Measurements from ENCODE around the gene CHST7.
"Not testable (repeated sequence)": the region's sequence is repeated elsewhere in the genome, so short reads cannot be mapped to it uniquely, and the experiment has no call there.

The CHST7 gene

DNA sequence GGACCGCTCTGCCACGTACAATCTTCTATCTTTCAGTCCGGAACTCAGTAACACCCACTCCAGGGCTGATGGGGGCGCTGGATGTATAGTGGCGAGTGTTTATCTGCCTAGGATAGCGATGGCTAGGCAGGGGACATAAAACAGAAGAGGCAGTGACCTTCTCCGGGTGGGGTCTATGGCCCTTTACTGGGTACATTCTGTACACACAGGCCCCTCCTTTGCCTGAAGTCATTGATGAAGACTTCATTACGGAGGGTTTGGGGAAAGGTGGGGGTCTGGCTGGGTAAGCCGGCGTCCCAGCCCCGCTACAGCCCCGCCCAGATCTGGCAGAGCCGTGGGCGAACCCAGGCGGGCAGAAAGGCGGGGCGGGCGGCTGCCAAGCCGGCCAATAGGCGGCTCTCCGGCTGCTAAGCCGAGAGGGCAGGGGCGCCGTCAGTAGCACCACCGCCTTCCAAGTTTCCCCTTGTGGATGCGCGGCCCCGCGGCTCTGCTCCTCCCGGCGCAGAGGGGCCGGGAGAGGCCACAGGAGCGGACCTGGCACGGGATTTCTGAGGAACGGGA, at the start of gene CHST7:
Gene CHST7 (plus strand): TSS at position 435 of the 561 bp plus-strand sequence. CDS start 167 bp downstream, outside the sequence.
- Histone ChIP-seq H2AFZ (ENCODE audit: low read depth, low read length) (peak within 1 kb of the TSS; percentile 85), H3K9me3 (ENCODE audit: insufficient read depth, low read length, severe bottlenecking) (no peaks in the 10 kb centered on the region), H3K27ac (ENCODE audit: low read length) (no peak within 1 kb of the TSS)

GRCh38 chrX:46528640-46529039, 44.9 kb upstream of the CHST7 start:
- not testable (repeated sequence) for H3K79me2 ChIP-seq (ENCODE audit: insufficient read depth, low read length); H3K27me3 ChIP-seq (ENCODE audit: insufficient read depth, low read length, poor library complexity); DNase-seq; H4K20me1 ChIP-seq (ENCODE audit: insufficient read depth, low read length); ATAC-seq (ENCODE audit: insufficient read depth, low read depth); H3K4me2 ChIP-seq (ENCODE audit: insufficient read depth, low read length); H3K9ac ChIP-seq (ENCODE audit: low read depth, low read length); H3K4me3 ChIP-seq (ENCODE audit: low read depth in 1 of 2, low read length in 2 of 2); H3K27ac ChIP-seq (ENCODE audit: low read length); H3K9me3 ChIP-seq (ENCODE audit: insufficient read depth, low read length, severe bottlenecking); H3K4me1 ChIP-seq (ENCODE audit: insufficient read depth, low read length); H2AFZ ChIP-seq (ENCODE audit: low read depth, low read length); H3K36me3 ChIP-seq (ENCODE audit: insufficient read depth, low read length)

More for the DNA sequence above, at the start of gene CHST7:
- Histone ChIP-seq H3K27me3 (ENCODE audit: insufficient read depth, low read length, poor library complexity) (no peaks in the 10 kb centered on the region), H4K20me1 (ENCODE audit: insufficient read depth, low read length) (no peaks in the 10 kb centered on the region), H3K4me3 (ENCODE audit: low read depth in 1 of 2, low read length in 2 of 2) (peak within 1 kb of the TSS; percentile 27 to 79; a peak in 3 of 4 replicates), H3K79me2 (ENCODE audit: insufficient read depth, low read length) (no peaks in the 10 kb centered on the region), H3K9ac (ENCODE audit: low read depth, low read length) (peak within 1 kb of the TSS; percentile 64), H3K4me1 (ENCODE audit: insufficient read depth, low read length) (peaks cover 29% of the 10 kb centered on the region), H3K4me2 (ENCODE audit: insufficient read depth, low read length) (peak within 1 kb of the TSS; percentile 86), H3K36me3 (ENCODE audit: insufficient read depth, low read length) (no peaks in the 10 kb centered on the region)
- no peak for TF ChIP-seq EZH2 (IDR thresholded peaks at IDR 0.05; ENCODE audit: borderline replicate concordance, low read depth, low read length, severe bottlenecking)
- TF ChIP-seq, protein P1, sequence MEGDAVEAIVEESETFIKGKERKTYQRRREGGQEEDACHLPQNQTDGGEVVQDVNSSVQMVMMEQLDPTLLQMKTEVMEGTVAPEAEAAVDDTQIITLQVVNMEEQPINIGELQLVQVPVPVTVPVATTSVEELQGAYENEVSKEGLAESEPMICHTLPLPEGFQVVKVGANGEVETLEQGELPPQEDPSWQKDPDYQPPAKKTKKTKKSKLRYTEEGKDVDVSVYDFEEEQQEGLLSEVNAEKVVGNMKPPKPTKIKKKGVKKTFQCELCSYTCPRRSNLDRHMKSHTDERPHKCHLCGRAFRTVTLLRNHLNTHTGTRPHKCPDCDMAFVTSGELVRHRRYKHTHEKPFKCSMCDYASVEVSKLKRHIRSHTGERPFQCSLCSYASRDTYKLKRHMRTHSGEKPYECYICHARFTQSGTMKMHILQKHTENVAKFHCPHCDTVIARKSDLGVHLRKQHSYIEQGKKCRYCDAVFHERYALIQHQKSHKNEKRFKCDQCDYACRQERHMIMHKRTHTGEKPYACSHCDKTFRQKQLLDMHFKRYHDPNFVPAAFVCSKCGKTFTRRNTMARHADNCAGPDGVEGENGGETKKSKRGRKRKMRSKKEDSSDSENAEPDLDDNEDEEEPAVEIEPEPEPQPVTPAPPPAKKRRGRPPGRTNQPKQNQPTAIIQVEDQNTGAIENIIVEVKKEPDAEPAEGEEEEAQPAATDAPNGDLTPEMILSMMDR (IDR thresholded peaks at IDR 0.05; ENCODE audit: borderline replicate concordance, extremely low read depth, low read length, poor library complexity, severe bottlenecking), result peak; percentile 42
- ATAC-seq (ENCODE audit: insufficient read depth, low read depth), result peak; percentile 90
- DNase-seq, result peak; percentile 68

DNA sequence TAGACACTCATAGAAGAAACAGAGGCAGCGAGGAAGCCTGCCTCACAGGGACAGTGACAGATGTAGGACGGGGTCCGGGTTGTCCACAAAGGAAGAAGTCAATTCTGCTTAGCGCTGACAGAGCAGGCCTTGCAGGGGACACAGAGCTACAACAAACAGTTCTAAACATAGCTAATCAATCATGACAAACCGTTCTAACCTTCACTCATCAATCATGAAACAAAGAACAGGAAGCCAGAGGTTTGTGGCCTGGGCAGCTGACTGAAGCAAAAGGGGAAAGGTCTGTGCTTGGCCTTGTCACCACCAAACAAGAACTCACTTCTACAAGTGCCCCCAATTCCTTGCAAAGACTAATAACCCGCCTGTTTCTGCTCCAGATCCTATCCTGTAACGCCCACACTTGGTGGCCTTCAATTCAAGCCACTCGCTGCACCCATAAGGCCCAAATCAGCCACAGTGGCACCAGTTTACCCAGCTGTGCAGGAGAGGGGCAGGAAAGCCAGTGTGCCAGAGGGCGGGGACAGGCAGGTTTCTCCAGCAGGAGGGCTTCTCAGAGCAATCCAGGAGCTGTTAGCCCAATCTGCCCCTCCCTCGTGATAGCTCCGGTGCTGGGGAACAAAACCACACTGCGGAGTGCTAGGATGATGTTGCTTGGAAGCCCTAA, 43.7 kb upstream of the CHST7 start:
- not testable (repeated sequence) for H3K9me3 ChIP-seq (ENCODE audit: insufficient read depth, low read length, severe bottlenecking); H2AFZ ChIP-seq (ENCODE audit: low read depth, low read length); DNase-seq; H3K9ac ChIP-seq (ENCODE audit: low read depth, low read length); H3K4me3 ChIP-seq (ENCODE audit: low read depth in 1 of 2, low read length in 2 of 2); H3K27ac ChIP-seq (ENCODE audit: low read length); H3K79me2 ChIP-seq (ENCODE audit: insufficient read depth, low read length); H3K36me3 ChIP-seq (ENCODE audit: insufficient read depth, low read length); H3K27me3 ChIP-seq (ENCODE audit: insufficient read depth, low read length, poor library complexity); H3K4me1 ChIP-seq (ENCODE audit: insufficient read depth, low read length); ATAC-seq (ENCODE audit: insufficient read depth, low read depth); H3K4me2 ChIP-seq (ENCODE audit: insufficient read depth, low read length); H4K20me1 ChIP-seq (ENCODE audit: insufficient read depth, low read length)

GRCh38 chrX:46530404-46530908, 43.1 kb upstream of the CHST7 start:
- H3K27me3 ChIP-seq (ENCODE audit: insufficient read depth, low read length, poor library complexity); H4K20me1 ChIP-seq (ENCODE audit: insufficient read depth, low read length); H3K79me2 ChIP-seq (ENCODE audit: insufficient read depth, low read length); H3K4me2 ChIP-seq (ENCODE audit: insufficient read depth, low read length); H2AFZ ChIP-seq (ENCODE audit: low read depth, low read length); ATAC-seq (ENCODE audit: insufficient read depth, low read depth); H3K4me3 ChIP-seq (ENCODE audit: low read depth in 1 of 2, low read length in 2 of 2); H3K9me3 ChIP-seq (ENCODE audit: insufficient read depth, low read length, severe bottlenecking); DNase-seq; H3K27ac ChIP-seq (ENCODE audit: low read length); H3K9ac ChIP-seq (ENCODE audit: low read depth, low read length); H3K36me3 ChIP-seq (ENCODE audit: insufficient read depth, low read length); H3K4me1 ChIP-seq (ENCODE audit: insufficient read depth, low read length): not testable (repeated sequence)

DNA sequence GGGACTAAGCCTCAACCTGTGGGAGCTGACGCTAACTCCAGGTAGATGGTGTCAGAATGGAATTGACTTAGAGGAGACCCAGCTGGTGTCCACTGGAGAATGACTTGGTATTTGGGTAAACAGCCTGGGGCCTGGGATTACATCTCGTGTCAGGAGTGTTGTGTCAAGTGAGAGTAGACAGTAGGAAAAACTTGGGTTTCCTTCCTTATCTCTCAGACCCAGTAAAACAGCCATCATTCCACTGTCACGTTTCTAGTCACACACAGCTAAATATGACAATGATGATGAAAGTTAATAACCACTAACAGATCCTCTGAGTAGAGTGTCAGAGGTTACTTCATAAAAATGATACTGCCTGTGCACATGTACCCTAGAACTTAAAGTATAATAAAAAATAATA, 42.1 kb upstream of the CHST7 start:
- H3K9ac ChIP-seq (ENCODE audit: low read depth, low read length), result no peak overlapping the region
- H3K79me2 ChIP-seq (ENCODE audit: insufficient read depth, low read length), result no peaks in the 10 kb centered on the region
- no peak overlapping the region for H3K4me2 ChIP-seq (ENCODE audit: insufficient read depth, low read length)
- H3K27ac ChIP-seq (ENCODE audit: low read length), result no peak overlapping the region
- H3K36me3 ChIP-seq (ENCODE audit: insufficient read depth, low read length), result no peaks in the 10 kb centered on the region
- H2AFZ ChIP-seq (ENCODE audit: low read depth, low read length), result no peak overlapping the region
- no peaks in the 10 kb centered on the region for H3K27me3 ChIP-seq (ENCODE audit: insufficient read depth, low read length, poor library complexity)
- no peaks in the 10 kb centered on the region for H4K20me1 ChIP-seq (ENCODE audit: insufficient read depth, low read length)
- H3K4me1 ChIP-seq (ENCODE audit: insufficient read depth, low read length), result no peaks in the 10 kb centered on the region
- DNase-seq, result no peak
- no peak for ATAC-seq (ENCODE audit: insufficient read depth, low read depth)
- no peak overlapping the region for H3K4me3 ChIP-seq (ENCODE audit: low read depth in 1 of 2, low read length in 2 of 2)
- TF ChIP-seq, protein P1 (IDR thresholded peaks at IDR 0.05; ENCODE audit: borderline replicate concordance, extremely low read depth, low read length, poor library complexity, severe bottlenecking), result no peak
- TF ChIP-seq EZH2 (IDR thresholded peaks at IDR 0.05; ENCODE audit: borderline replicate concordance, low read depth, low read length, severe bottlenecking), result no peak
- no peaks in the 10 kb centered on the region for H3K9me3 ChIP-seq (ENCODE audit: insufficient read depth, low read length, severe bottlenecking)

Measured in DND-41 (cell line).